Parathyroid adenoma (tissue), 2 donors: ENCODE data around the gene BAHCC1.

ENCODE experiments used
- H2AFZ ChIP-seq: fragments of 300-600 bp; sonication (generic); one replicate; pipeline ENCODE4 v1.7.0; 2017; ENCODE audit warnings: antibody characterized with exemption, mild to moderate bottlenecking
- H3K27ac ChIP-seq: fragments of 300-600 bp; sonication (generic); one replicate; pipeline ENCODE4 v1.7.0; 2017
- H3K27me3 ChIP-seq: fragments of 300-600 bp; sonication (generic); one replicate; pipeline ENCODE4 v1.7.0; 2017; ENCODE audit warnings: low read length; ENCODE audit not compliant: control insufficient read depth, insufficient read depth
- H3K36me3 ChIP-seq: fragments of 300-600 bp; sonication (generic); one replicate; pipeline ENCODE4 v1.7.0; 2017; ENCODE audit warnings: low read length; ENCODE audit not compliant: control insufficient read depth, insufficient read depth
- H3K4me1 ChIP-seq: fragments of 300-600 bp; sonication (generic); one replicate; pipeline ENCODE4 v1.7.0; 2017; ENCODE audit warnings: control low read depth
- H3K4me2 ChIP-seq: fragments of 300-600 bp; sonication (generic); one replicate; pipeline ENCODE4 v1.7.0; 2017; ENCODE audit warnings: low read length
- H3K4me3 ChIP-seq: fragments of 300-600 bp; sonication (generic); one replicate; pipeline ENCODE4 v1.7.0; 2017; ENCODE audit warnings: low read depth, low read length
- H3K79me2 ChIP-seq: fragments of 300-600 bp; sonication (generic); one replicate; pipeline ENCODE4 v1.7.0; 2017; ENCODE audit warnings: control low read depth
- H3K9ac ChIP-seq: fragments of 300-600 bp; sonication (generic); one replicate; pipeline ENCODE4 v1.7.0; 2017; ENCODE audit warnings: mild to moderate bottlenecking
- H3K9me3 ChIP-seq: fragments of 300-600 bp; sonication (generic); one replicate; pipeline ENCODE4 v1.7.0; 2017; ENCODE audit warnings: low read length; ENCODE audit not compliant: control insufficient read depth
- CTCF ChIP-seq: fragments of 300-600 bp; sonication (generic); IDR thresholded peaks from one replicate; pipeline ENCODE4 v1.7.0; 2017; ENCODE audit warnings: antibody characterized with exemption, mild to moderate bottlenecking
- donor health status: primary hyperparathyroidism.

Gene BAHCC1

GRCh38 chr17:81380666-81381518 is 14.4 kb upstream of the BAHCC1 start:
- Histone ChIP-seq H3K27ac (no peak overlapping the region), H2AFZ (no peak overlapping the region), H3K36me3 (no peaks in the 10 kb centered on the region), H3K4me2 (no peak overlapping the region), H3K9me3 (no peaks in the 10 kb centered on the region), H3K27me3 (no peaks in the 10 kb centered on the region), H3K4me3 (no peak overlapping the region), H3K9ac (no peak overlapping the region), H3K79me2 (no peaks in the 10 kb centered on the region), H3K4me1 (no peaks in the 10 kb centered on the region)
- no peak for TF ChIP-seq CTCF

GRCh38 chr17:81381632-81382577 is 13.4 kb upstream of the BAHCC1 start:
- H3K79me2 ChIP-seq = no peaks in the 10 kb centered on the region
- no peaks in the 10 kb centered on the region for H3K9me3 ChIP-seq
- H2AFZ ChIP-seq = no peak overlapping the region
- H3K9ac ChIP-seq = no peak overlapping the region
- H3K27ac ChIP-seq = no peak overlapping the region
- H3K27me3 ChIP-seq = no peaks in the 10 kb centered on the region
- TF ChIP-seq CTCF = no peak
- no peaks in the 10 kb centered on the region for H3K4me1 ChIP-seq
- no peak overlapping the region for H3K4me2 ChIP-seq
- no peak overlapping the region for H3K4me3 ChIP-seq
- H3K36me3 ChIP-seq = no peaks in the 10 kb centered on the region

- no peaks in the 10 kb centered on the region for H3K36me3 ChIP-seq
- no peaks in the 10 kb centered on the region for H3K27me3 ChIP-seq
- no peak overlapping the region for H3K27ac ChIP-seq
- no peaks in the 10 kb centered on the region for H3K79me2 ChIP-seq
- TF ChIP-seq CTCF = no peak
- no peak overlapping the region for H3K9ac ChIP-seq
- H3K4me1 ChIP-seq = peaks cover 3% of the 10 kb centered on the region
- no peak overlapping the region for H3K4me2 ChIP-seq
- no peaks in the 10 kb centered on the region for H3K9me3 ChIP-seq
- no peak overlapping the region for H2AFZ ChIP-seq
- no peak overlapping the region for H3K4me3 ChIP-seq
Measured at GRCh38 chr17:81382851-81383250, 12.4 kb upstream of the BAHCC1 start.

GRCh38 chr17:81383504-81384421 is 11.5 kb upstream of the BAHCC1 start:
- no peak overlapping the region for H3K4me3 ChIP-seq
- H3K79me2 ChIP-seq = no peaks in the 10 kb centered on the region
- no peak for TF ChIP-seq CTCF
- H3K9ac ChIP-seq = no peak overlapping the region
- no peak overlapping the region for H2AFZ ChIP-seq
- H3K9me3 ChIP-seq = no peaks in the 10 kb centered on the region
- H3K36me3 ChIP-seq = no peaks in the 10 kb centered on the region
- no peaks in the 10 kb centered on the region for H3K27me3 ChIP-seq
- H3K4me2 ChIP-seq = no peak overlapping the region
- peaks cover 6% of the 10 kb centered on the region for H3K4me1 ChIP-seq
- H3K27ac ChIP-seq = no peak overlapping the region
